NCI-H774 (cell line): ENCODE results near the gene XYLB.

Source experiments
- DNase-seq: peaks from one replicate; lab custom pipeline; 2025; lab: John Stamatoyannopoulos, UW

Gene XYLB

DNA sequence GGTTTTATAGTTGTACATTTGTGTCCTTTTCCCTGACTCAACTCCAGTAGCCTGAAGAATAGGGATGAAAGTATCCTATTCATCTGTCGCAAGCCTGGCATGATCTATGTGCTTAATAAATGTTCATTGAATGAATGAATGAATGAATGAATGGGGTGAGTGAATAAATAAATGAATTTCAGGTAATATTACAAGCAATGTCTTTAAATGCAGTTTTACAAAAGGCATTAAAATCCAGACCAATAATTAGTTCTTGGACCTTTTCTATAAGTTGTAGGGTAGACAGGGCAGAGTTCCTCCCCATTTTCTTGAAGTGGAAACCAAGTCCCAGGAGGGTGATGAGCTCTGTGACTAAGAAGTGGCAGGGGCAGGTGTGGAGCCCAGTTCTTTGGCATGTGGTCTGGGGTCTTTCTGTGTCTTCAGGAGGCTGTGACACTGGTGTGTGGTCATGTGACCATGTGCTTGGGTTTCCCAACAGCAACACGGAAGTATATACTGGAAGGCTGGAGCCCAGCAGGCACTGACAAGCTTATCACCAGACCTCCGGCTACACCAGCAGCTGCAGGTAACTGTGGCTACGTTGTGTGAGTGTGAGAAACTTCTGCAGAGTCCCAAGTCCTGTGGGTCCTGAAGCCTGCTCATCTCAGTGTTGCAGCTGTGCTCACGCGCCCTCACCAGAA lies 18.3 kb downstream of the XYLB start:
- DNase-seq, result no peak

DNA sequence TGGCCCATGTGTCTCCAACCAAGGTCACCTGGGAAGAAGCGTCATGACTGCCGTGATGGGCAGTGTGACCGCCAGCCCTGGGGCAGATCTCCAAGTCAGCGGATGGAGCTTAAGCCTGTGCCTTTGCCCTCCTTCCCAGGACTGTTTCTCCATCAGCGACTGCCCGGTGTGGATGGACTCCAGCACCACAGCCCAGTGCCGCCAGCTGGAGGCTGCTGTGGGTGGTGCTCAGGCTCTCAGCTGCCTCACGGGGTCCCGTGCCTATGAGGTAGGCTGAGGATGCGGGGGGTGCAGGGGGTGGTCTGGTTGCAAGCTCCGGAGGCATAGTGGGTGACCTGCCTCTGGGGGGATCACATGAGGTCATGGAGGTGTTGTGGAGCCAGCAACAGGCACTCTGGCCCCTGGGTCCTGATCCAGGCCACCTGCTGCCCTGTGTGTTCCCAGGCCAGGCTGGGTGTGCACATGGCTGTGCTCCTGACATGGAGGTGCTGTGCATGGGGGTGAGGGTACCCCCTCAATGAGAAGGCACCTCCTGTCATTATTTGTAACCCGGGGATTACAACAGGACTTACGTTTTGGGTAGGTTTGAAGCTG lies 19.0 kb downstream of the XYLB start:
- no peak for DNase-seq

DNA sequence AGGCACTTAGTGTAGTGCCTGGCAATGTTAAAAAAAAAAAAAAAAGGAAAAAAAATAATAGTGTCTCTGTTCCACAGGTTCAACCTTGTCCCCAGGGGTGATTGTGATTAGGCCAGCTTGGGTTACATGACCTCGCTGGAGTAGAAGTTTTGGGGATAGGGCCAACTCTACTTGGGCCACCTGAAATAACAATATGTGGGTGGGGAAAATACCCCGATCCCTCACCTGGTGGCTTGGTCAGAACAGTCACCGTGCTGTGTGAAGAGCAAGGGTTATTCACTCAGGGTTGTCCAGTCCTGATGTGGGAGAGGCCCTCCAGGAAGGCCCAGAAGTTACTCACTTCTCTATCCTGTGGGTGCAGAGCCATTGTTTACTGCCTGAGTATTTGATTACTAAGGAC lies 19.5 kb downstream of the XYLB start:
- DNase-seq, result no peak

DNA sequence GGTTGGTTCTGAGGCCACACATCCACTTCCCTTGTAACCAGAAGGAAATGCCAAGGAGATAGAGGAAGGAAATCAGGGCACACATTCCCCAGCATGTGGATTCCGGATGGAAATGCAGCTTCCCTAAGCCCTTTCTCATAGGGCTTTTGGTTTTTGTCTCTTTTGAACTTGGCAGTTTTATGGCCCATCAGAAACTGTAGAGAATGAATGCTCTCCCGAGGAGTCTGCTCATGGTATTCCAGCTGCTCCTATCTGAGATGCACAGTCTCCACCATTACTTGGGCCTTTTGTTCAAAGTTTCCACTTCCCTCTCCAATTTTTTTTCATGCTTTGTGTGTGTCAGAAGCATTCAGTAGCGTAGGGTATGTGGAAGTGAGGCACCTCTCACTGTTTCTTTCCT lies 21.2 kb downstream of the XYLB start:
- DNase-seq, result no peak

DNA sequence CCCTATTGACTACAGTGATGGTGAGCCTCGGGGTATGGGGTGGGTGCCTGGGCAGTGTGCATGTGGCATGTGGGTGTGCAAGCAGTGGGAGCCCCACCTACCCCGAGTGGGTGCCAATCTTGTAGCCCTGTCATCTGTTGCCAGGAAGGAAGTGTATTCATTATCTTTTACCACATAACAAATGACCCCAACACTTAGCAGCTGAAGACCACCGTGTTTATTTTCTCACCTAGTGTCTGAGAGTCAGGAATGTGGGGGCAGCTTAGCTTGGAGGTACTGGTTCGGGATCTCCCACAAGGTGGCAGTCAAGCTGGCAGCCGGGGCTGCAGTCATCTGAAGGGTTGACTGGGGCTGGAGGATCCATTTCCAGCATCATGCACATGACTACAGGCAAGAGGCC lies 21.7 kb downstream of the XYLB start:
- DNase-seq, result no peak

DNA sequence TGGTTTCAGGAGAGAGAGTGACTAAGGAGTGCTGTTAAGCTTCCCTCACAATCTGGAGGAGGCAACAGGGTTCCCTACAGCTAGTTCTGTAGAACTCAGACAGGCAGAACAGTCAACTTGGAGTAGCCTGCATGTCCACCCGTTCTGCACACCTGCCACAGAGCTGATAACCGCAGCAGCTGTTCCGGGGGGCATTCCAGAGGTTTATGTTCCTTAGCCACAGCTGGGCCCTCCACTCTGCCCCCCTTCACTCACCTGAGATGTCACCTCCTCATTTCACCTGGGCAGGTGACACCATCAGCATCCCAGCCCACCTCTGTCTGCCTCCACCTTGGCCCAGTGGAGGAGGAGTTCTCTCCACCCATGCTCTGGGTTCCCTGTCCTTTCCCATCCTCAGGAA lies 22.6 kb downstream of the XYLB start:
- DNase-seq, result no peak

DNA sequence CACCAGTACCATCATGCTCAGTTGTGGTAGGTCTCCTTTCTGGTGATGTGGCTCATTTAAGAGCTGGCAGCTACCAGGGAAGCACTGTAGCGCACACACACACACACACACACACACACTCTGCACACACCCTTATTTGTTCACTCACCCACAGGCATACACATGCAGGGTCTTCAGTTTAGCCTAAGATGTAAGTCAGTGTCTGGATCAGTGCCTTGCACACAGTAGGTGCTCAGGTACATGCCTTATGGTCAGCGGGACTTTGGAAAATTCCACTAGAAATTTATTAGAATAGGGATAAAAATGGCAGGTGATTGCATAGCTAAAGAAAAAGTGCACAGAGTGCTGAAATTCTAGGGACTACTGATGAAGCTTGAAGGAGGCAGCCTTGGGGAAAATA lies 23.6 kb downstream of the XYLB start:
- no peak for DNase-seq

DNA sequence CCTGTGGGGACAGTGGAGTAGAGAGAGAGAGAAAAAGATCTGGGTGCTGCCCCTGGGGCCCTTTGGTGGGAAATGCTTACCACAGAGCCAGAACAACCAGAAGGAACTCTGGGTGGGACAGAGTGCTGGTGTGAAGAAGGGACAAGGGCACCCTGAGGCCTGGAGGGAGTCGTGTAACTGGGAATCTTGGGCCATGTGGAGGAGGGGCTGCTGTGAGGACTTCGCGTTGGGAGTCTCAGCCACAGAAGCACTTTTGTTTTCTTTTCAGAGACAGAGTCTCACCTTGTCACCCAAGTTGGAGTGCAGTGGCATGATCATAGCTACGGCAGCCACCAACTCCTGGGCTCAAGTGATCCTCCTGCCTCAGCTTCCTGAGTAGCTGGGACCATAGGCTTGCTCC lies 24.3 kb downstream of the XYLB start:
- DNase-seq, result no peak

DNA sequence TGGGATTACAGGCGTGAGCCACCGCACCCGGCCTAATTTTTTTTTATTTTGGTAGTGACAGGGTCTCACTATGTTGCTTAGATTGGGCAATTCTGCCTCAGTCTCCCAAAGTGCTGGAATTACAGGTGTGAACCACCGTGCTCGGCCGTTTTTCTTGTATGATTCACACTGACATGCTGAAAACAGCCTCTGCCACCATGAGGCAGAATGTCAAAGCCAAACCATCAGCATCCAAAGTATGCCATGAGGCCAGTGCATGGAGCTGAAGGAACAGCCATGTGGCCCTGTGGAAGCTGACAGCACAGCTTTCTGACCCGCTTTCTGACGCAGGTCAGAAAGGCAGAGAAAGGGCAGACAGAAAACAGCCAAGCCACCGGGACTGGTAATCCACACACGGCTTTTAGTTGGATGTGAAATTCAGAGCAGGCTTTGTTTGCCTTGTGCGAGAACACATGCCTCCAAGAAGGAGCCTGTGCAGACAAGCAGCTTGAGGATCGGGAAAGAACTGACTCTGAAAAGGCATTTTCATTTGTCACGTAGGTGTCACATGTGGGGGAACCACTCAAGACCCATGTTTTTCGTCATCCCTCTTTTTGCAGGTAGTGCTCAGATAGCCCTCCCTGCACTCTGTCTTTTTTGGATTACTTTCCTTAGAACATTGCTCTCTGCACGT lies 25.1 kb downstream of the XYLB start:
- no peak for DNase-seq

DNA sequence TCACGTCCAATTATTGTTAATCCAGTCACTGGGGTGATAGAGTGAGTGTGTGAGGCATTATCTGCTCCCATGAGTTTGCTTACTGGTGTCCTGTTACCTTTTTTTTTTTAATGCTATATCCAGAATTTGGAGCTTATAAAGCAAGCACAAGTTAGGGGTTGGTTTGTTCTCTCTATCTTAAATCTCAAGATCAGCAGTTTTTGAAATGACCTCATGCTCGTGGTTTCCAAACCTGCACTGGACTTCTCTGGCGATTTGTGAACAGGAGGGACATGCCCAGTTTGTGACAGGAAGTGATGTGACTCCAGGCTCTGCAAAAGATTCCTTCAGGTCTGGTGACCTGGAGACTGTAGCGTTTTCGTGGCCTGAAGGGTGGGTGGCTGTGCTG lies 25.6 kb downstream of the XYLB start:
- no peak for DNase-seq

DNA sequence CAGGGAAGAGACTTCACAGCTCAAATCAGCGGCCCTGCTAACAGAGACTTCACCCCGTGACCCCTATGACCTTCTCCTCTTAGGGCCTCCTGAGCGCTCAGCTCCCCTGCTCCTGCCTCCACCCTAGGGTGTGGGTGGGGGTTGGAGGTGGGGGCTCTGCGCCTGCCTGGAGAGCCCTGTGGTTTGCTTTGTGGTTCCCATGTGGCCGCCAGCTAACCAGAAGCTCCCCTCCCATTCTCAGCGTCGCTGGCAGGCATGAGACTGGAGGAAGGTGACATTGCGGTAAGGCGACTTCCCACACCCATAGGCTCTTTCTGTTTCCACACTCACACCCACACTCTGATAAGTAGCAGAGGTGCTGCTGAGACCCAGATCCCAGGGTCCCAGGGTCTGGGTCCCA lies 27.6 kb downstream of the XYLB start:
- no peak for DNase-seq

DNA sequence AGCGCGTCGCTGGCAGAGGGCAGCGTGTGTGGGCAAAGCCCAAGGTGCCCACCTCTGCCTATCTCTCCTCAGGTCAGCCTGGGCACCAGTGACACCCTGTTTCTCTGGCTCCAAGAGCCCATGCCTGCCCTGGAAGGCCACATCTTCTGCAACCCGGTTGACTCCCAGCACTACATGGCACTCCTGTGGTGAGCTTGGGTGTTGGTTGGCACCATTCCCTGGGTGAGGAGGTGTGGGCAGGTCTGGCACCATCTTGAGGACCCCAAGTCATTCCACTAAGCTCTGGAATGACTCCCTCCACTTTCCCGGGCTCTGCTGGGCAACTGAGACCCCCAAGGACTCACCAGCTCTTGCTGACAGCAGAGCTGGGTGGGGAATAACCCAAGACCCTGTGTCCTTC lies 28.5 kb downstream of the XYLB start:
- no peak for DNase-seq

DNA sequence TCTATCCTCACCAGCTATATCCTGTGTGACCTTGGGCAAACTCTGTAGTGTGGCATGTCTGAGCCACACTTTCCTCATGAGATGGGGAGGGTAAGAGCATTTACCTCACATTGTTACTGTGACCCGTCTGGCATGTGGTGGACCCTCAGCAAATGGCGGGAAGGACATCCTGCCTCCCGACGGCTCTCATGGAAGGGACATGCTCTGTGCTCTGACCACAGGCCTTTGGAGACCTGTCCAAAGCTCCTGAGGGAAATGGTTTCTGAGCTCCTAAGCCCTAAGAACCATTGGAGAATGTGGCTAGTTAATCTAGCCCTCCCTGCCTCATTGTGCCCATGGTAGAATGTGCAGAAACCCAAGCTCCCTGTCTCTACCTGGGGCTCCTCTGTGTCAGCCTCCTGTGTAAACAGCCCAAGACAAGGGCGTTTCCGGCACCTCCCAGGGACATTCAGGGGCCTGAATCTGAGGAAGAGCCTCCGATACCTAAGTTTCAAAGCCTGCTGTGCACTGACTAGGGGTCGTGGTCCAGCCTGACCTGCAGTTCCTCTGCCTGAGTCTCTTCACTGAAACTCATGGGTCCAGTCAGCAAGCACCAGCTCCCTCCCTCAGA lies 29.0 kb downstream of the XYLB start:
- DNase-seq, result no peak

DNA sequence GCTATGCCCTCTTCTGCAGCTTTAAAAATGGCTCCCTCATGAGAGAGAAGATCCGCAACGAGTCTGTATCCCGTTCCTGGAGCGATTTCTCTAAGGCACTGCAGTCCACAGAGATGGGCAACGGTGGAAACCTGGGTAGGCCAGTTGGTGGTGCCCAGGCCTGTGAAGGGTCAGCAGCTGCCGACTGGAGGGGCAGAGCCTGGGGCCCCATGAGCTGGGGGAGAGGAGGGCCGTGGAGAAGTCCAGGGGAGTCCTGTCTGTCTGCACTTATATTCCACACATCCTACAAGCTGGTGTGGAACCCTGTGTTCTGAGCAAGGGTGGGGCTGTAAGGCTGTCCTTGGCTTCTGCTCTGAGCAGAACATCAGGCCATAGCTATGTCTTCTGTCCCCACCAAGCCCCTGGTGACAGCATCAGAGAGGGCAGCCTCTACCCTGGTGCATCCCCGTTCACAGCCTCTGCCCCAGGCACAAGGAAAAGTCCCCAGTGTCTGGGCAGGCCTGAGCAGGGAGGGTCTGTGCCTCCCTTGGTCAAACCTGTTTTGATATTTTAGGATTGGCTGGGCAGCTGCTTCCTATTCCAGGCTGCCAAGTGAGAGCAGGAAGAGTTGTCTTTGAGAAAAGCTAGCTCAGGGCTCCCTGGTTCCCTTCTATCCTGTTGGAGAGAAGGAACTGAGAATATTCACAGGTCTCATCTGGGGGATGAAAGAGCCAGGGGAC lies 29.7 kb downstream of the XYLB start:
- no peak for DNase-seq

DNA sequence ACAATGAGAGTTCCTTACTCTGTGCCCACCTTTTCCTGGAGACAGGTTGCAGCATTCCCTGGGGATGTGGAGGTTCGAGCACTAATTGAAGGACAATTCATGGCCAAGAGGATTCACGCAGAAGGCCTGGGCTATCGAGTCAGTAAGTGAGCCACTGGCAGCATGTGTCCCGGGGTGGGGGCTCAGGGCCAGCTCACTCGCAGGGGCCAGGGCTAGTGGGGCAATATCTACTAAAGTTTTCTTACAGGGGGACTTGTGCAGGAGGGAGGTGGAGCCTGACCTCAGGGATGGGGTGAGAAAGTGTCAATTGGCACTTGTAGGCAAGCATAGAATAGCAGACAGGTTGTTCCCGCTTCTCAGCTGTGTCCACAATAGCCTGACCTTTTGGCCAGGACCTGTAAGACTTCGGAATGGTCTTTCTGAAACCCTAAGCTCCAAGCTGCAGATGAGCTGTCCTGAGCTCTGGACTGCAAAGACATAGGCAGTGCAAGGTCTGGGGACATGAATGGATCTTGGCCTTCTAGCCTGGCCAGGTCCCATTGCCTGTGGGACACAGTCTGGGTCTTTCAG lies 32.7 kb downstream of the XYLB start:
- DNase-seq, result no peak

DNA sequence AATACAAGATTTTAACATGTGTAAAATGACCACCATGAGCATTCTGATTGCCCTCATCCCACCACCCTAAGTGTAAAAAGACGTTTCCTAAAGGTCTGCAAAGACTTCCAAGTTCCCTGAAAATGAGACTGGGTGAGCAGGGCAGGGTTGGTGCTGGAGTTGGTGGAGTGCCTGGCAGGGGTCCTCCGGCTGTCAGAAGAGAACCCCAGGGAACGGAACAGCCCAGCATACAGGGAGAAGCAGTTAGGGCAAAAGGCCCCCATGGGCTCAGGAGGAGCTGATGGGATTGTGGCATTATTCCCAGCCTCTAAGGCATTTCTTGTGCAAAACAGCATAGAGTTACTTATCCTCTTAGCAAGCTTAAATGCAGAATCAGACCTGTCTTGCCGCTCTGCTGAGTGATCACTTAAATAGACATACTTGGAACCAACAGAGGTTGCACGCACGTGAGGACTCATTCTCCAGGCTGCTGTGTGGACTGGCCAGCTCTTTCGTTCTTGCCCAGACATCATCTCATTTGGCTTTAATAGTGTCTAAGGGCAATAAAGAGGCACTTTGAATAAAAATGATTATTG lies 36.0 kb downstream of the XYLB start:
- DNase-seq, result no peak

DNA sequence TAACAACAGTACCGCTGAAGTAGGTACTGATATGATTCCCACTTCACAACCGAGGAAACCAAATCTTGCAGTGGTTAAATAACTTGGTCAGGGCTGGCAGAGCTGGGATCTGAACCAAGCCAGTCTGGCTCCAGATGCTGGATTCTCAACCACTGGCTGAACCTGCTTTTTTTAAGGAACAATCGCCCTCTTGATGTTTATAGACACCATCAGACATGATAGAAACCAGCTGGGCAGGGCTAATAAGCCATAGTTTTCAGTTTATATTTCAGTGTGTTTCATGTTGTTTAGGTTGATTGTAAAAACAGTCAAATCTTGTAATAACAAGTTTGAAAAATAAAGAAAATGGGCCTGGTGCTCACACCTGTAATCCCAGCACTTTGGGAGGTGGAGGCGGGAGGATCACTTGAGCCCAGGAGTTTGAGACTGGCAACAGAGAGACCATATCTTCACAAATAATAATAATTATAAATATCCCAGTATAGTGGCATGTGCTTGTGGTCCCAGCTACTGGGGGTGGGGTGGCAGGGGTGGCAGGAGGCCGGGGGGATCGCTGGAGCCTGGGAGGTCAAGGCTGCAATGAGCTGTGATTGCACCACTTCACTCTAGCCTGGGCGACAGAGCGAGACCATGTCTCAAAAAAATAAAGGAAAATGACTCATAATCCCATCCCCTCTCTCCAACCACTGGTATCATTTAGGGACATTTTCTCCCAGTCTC lies 36.7 kb downstream of the XYLB start:
- no peak for DNase-seq

DNA sequence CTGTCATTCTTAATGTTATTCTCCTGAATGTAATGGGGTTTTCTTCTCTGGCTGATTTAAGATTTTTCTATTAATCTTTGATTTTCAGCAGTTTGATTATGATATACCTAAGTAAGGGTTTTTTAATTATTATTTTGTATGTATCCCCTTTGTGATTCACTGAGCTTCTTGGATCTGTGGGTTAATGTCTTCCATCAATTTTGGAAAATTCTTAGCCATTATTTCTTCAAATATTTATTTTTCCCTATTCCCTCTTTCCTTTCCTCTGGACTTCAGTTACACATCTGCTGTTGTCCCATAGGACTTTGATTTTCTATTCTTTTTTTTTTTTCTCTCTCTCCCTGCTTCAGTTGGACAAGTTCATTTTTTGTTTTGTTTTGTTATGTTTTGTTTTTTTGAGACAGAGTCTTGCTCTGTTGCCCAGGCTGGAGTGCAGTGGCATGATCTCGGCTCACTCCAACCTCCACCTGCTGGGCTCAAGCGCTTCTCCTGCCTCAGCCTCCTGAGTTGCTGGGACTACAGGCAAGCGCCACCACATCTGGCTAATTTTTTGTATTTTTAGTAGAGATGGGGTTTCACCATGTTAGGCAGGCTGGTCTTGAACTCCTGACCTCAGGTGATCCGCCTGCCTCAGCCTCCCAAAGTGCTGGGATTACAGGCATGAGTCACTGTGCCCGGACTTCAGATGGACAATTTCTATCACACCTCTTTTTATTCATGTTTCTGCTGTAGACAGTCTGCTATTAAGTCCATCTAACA lies 40.6 kb downstream of the XYLB start:
- no peak for DNase-seq

DNA sequence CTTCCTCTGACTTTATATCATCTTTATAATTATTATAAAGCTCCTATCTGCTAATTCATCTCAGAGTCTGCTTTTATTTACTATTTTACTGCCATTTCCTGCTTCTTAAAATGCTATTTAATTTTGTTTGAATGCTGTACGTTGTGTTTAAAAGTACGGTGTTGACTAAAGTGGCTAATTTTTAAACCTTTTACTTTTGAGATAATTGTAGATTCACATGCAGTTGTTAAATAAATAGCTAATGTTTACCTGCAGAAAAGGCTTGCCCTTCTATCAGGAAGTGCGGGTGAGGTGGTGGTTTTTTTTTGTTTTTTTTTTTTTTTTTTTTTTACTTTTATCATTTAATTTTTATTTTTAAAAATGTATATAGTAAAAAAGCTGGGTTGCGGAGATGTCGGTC lies 41.3 kb downstream of the XYLB start:
- no peak for DNase-seq

DNA sequence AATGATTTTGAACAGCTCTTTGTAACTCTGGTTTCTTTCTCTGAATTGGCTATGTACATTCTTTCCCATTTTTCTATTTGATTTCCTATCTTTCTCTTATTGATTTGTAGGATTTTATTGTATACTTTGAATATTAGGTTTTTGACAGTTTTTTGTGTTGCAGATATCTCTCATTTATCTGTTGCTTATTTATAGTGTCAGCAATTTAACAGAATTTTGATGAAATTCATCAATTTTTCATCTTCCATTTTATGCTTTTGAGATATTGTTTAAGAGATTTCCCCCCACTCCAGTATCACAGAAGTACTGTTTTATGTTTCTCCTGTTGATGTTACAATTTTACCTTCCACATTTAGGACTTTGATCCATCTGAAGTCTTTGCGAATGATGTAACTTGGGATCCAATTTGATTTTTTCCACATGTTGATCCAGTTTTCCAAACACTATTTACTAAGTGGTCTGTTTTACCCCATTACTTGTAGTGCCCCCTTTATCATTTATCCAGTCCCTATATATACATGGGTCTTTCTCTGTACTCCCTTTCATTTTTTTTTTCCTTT lies 46.1 kb downstream of the XYLB start:
- DNase-seq, result no peak
